Measurements from ENCODE around the gene CD248.

DNA sequence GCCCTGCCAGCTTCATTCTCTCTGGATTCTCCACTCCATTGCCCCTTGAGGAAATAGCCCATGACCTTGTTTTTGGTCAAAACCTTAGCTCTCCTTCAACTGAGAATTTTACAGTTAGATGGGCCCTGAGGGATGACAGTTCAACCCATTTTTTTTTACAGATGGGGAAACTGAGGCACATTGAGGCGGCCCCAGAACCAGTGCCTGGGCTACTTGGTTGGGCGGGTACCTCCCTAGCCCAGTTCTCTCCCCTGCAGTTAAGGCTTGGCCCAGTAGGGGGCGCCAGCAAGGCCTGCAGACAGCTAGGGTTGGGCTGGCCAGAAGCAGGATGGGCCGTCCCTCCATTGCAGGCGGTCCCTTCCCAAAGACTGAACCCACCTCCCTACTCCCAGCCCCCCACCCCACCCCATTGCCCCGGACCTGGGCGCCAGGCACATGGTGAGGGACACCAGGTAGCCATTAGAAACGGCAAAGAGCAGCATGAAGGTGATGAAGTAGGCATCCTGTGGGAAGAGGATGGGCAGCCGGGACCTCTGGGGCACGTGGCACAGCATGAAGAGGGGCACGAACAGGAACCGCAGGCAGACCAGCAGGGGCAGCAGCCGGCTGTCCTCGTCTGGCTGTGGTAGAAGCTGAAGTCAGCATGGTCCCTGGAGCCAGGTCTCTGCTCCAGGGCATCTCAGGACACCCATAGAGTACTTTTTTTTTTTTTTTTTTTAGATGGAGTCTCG is 47.1 kb upstream of the CD248 start:
- no peak for TF ChIP-seq POLR2A (IDR thresholded peaks at IDR 0.05)
- TF ChIP-seq, protein P1, sequence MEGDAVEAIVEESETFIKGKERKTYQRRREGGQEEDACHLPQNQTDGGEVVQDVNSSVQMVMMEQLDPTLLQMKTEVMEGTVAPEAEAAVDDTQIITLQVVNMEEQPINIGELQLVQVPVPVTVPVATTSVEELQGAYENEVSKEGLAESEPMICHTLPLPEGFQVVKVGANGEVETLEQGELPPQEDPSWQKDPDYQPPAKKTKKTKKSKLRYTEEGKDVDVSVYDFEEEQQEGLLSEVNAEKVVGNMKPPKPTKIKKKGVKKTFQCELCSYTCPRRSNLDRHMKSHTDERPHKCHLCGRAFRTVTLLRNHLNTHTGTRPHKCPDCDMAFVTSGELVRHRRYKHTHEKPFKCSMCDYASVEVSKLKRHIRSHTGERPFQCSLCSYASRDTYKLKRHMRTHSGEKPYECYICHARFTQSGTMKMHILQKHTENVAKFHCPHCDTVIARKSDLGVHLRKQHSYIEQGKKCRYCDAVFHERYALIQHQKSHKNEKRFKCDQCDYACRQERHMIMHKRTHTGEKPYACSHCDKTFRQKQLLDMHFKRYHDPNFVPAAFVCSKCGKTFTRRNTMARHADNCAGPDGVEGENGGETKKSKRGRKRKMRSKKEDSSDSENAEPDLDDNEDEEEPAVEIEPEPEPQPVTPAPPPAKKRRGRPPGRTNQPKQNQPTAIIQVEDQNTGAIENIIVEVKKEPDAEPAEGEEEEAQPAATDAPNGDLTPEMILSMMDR (IDR thresholded peaks at IDR 0.05), result no peak
